B cell (primary cell): Measurements from ENCODE around the gene TSC22D4. TPM values are rescaled to one million over a fixed set of nuclear protein-coding genes. Genes with fewer than 3 reads are reported as not detected.

ENCODE experiments used
- ATAC-seq: fragments of 200-7000 bp; cut with Tn5 transposase; one replicate; pipeline ENCODE4 v1.10.0; 2021; ENCODE audit warnings: low read depth, mild to moderate bottlenecking, moderate number of reproducible peaks, moderate library complexity
- CTCF ChIA-PET: fragments of 350-600 bp; sonication (Branson Sonifier 250); formaldehyde crosslinking; loops from one replicate; lab custom pipeline; 2021; ENCODE audit warnings: antibody characterized with exemption, inconsistent platforms; lab: Charles Lee
- POLR2A ChIA-PET: fragments of 350-600 bp; sonication (Branson Sonifier 250); formaldehyde crosslinking; loops from one replicate; lab custom pipeline; 2021; ENCODE audit warnings: antibody characterized with exemption; lab: Charles Lee
- DNase-seq: peaks from one replicate; pipeline ENCODE4 v3.0.0; 2013
- H2AFZ ChIP-seq: 2 replicates; pipeline ENCODE4 v1.6.1; 2012; ENCODE audit warnings: mild to moderate bottlenecking, low read depth, low read length; ENCODE audit not compliant: insufficient read depth, poor library complexity, severe bottlenecking
- H3K27ac ChIP-seq, 2 donors: 1 replicate in 1 of 2; 2 replicates in 1 of 2; pipeline ENCODE4 v1.5.1; 2012 to 2013; ENCODE audit warnings: low read length in 2 of 2, mild to moderate bottlenecking in 2 of 2, moderate library complexity in 1 of 2
- H3K27me3 ChIP-seq, 4 experiments: fragments of 200-600 bp in 1 of 4; sonication (generic) in 1 of 4; replicated peaks in 1 of 4; 1 replicate in 2 of 4; 2 replicates in 2 of 4; pipeline versions ENCODE4 v1.6.1 to v1.7.0; 2013 to 2016; ENCODE audit warnings: low read length in 3 of 4, mild to moderate bottlenecking in 2 of 4, mixed read lengths in 1 of 4, moderate library complexity in 1 of 4; ENCODE audit not compliant: insufficient read depth in 4 of 4, control insufficient read depth in 3 of 4; ENCODE audit errors: control extremely low read depth in 1 of 4
- H3K36me3 ChIP-seq, 2 experiments: replicated peaks in 1 of 2; 1 replicate in 1 of 2; 2 replicates in 1 of 2; pipeline versions ENCODE4 v1.6.1 to v1.7.1; 2013; ENCODE audit warnings: low read length in 1 of 2; ENCODE audit not compliant: insufficient read depth in 2 of 2, control insufficient read depth in 1 of 2; ENCODE audit errors: control extremely low read depth in 1 of 2, extremely low read depth in 1 of 2
- H3K4me1 ChIP-seq, 2 donors: fragments of 200-600 bp in 1 of 2; sonication (generic) in 1 of 2; 1 replicate in 1 of 2; 2 replicates in 1 of 2; pipeline versions ENCODE4 v1.5.1 to v1.6.1; 2013 to 2017; ENCODE audit warnings: low read length in 2 of 2; ENCODE audit not compliant: control insufficient read depth in 2 of 2, insufficient read depth in 2 of 2
- H3K4me2 ChIP-seq: replicated peaks from 2 replicates; pipeline ENCODE3; 2012; ENCODE audit warnings: mild to moderate bottlenecking, low read depth, low read length; ENCODE audit not compliant: poor library complexity, severe bottlenecking
- H3K4me3 ChIP-seq, 5 experiments: fragments of 200-600 bp in 1 of 5; sonication (generic) in 1 of 5; 1 replicate in 3 of 5; 2 replicates in 2 of 5; pipeline versions ENCODE4 v1.5.1 to v1.7.0; 2011 to 2016; ENCODE audit warnings: low read length in 4 of 5, mild to moderate bottlenecking in 4 of 5, low read depth in 2 of 5, control low read depth in 1 of 5, moderate library complexity in 1 of 5; ENCODE audit not compliant: insufficient read depth in 1 of 5; ENCODE audit errors: control extremely low read depth in 1 of 5, extremely low read depth in 1 of 5
- H3K79me2 ChIP-seq: fragments of 200-600 bp; sonication (generic); one replicate; pipeline ENCODE4 v1.6.0; 2016; ENCODE audit warnings: low read length; ENCODE audit not compliant: control insufficient read depth, insufficient read depth
- H3K9ac ChIP-seq: fragments of 200-600 bp; sonication (generic); 2 replicates; pipeline ENCODE4 v1.6.1; 2017; ENCODE audit warnings: mild to moderate bottlenecking, low read length, moderate library complexity
- H3K9me3 ChIP-seq, 3 donors: one replicate each; pipeline versions ENCODE4 v1.6.1 to v1.7.1; 2013; ENCODE audit warnings: low read length in 2 of 3; ENCODE audit not compliant: control insufficient read depth in 2 of 3, insufficient read depth in 1 of 3; ENCODE audit errors: control extremely low read depth in 1 of 3
- H4K20me1 ChIP-seq: 2 replicates; pipeline ENCODE4 v1.6.0; 2012; ENCODE audit warnings: mild to moderate bottlenecking, low read length; ENCODE audit not compliant: insufficient read depth, control insufficient read depth, poor library complexity, severe bottlenecking
- H3K27ac Mint-ChIP-seq: one replicate; pipeline ENCODE4 v1.8.0; 2021; ENCODE audit warnings: mixed read lengths
- H3K27me3 Mint-ChIP-seq: one replicate; pipeline ENCODE4 v1.8.0; 2021; ENCODE audit warnings: mixed read lengths
- H3K4me1 Mint-ChIP-seq: one replicate; pipeline ENCODE4 v1.8.0; 2021; ENCODE audit warnings: mixed read lengths
- H3K4me3 Mint-ChIP-seq: one replicate; pipeline ENCODE4 v1.8.0; 2021; ENCODE audit warnings: mixed read lengths
- H3K9me3 Mint-ChIP-seq: one replicate; pipeline ENCODE4 v1.8.0; 2022; ENCODE audit warnings: mixed read lengths; ENCODE audit not compliant: insufficient read depth
- CTCF ChIP-seq: fragments of 200-600 bp; IDR thresholded peaks from one replicate; pipeline ENCODE4 v1.8.0; 2022; ENCODE audit warnings: antibody characterized with exemption, mild to moderate bottlenecking
- EZH2 ChIP-seq: IDR thresholded peaks from 2 replicates; pipeline ENCODE4 v1.6.1; 2012; ENCODE audit warnings: borderline replicate concordance, low read depth, mild to moderate bottlenecking, moderate library complexity, low read length; ENCODE audit not compliant: insufficient read depth, poor library complexity, severe bottlenecking
- WGBS: methylation state at CpG from one replicate; pipeline ENCODE4 v1.1.5; 2013; ENCODE audit warnings: missing lambda C conversion rate; ENCODE audit not compliant: insufficient coverage; 5-methylcytosine and 5-hydroxymethylcytosine counted together
- intact Hi-C: fragments of 100-400 bp; cut with micrococcal nuclease; formaldehyde crosslinking; loops from one replicate; pipeline ENCODE4 v1.10.0; 2022
- polyA plus RNA-seq: library from polyadenylated mRNA; depleted of rRNA; stranded (reverse); fragments of >200 nt; gene quantifications from 2 replicates; pipeline ENCODE4 v1.2.3, GENCODE V29; 2012
- total RNA-seq, 2 donors: library from RNA; stranded (reverse); fragments of 120-200 nt in 1 of 2; gene quantifications; 1 replicate in 1 of 2; 2 replicates in 1 of 2; pipeline versions ENCODE4 v1.2.3 to v1.2.4, GENCODE V29; 2013 to 2022

The TSC22D4 gene
- total and polyA plus RNA-seq, 2 donors (not counting 1 experiment from before 2014, with no cell fraction given) = 80.2 to 92.8 TPM

DNA sequence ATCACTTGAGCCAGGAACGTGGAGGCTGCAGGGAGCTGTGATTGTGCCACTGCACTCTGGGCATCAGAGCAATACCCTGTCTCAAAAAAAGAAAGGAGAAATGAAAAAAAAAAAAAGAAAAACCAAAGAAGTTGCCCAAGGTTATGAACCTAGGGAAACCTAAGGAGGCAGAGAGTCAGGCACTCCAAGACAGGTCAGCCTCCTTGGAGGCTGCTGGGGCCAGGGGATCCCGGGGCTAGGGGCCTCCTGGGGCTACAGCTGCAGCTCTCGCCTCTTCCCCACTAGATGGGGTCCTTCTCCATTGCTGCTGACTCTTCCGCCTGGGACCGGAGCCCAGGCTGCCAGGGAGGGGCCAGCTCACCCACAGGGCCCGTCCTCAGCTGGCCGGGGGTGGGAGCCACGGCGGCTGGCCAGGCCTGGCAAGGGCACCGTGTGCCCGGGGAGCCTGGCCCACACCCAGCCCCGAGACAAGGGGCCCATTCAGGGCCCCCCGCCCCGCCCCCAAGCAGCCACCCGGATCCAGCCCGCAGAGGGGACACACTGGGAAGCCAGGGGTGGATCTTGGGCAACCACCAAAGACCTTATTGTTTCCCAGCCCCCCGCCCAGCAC lies 13.2 kb downstream of the TSC22D4 start:
- no peak for DNase-seq
- peaks cover 4 to 39% of the 10 kb centered on the region in 2 experiments for H3K36me3 ChIP-seq
- ATAC-seq = peak; percentile 31
- intact Hi-C loops = no loop called here
- no peak overlapping the region for H3K4me3 ChIP-seq
- no peak for TF ChIP-seq EZH2
- TF ChIP-seq CTCF = no peak
- H3K4me1 Mint-ChIP-seq = peaks cover 9% of the 10 kb centered on the region
- no peak overlapping the region for H3K9ac ChIP-seq
- H4K20me1 ChIP-seq = peaks cover 42% of the 10 kb centered on the region
- no peak overlapping the region for H3K4me3 Mint-ChIP-seq
- no peak overlapping the region for H3K4me2 ChIP-seq
- no peaks in the 10 kb centered on the region for H3K9me3 ChIP-seq
- peaks cover 25% of the 10 kb centered on the region for H3K79me2 ChIP-seq
- H3K9me3 Mint-ChIP-seq = no peaks in the 10 kb centered on the region
- WGBS = 46% methylated on average over 16 of the region's 17 CpGs
- no peak overlapping the region for H2AFZ ChIP-seq
- peaks cover 3 to 4% of the 10 kb centered on the region in 2 donors for H3K4me1 ChIP-seq
- H3K27me3 ChIP-seq = no peaks in the 10 kb centered on the region
- POLR2A ChIA-PET = interaction anchor here (0.5 to 0.7 kb wide), 2 partner anchors 19 to 140 kb away, joined by 3 to 6 read pairs; no protein-coding TSS in a partner anchor
- CTCF ChIA-PET = interaction anchor here (1.1 to 2.6 kb wide), 5 partner anchors 14 to 123 kb away, joined by 3 to 15 read pairs (median 8); partner anchors contain the start of gene TSC22D4
- no peaks in the 10 kb centered on the region for H3K27me3 Mint-ChIP-seq
- H3K27ac ChIP-seq = no peak overlapping the region
- no peak overlapping the region for H3K27ac Mint-ChIP-seq

DNA sequence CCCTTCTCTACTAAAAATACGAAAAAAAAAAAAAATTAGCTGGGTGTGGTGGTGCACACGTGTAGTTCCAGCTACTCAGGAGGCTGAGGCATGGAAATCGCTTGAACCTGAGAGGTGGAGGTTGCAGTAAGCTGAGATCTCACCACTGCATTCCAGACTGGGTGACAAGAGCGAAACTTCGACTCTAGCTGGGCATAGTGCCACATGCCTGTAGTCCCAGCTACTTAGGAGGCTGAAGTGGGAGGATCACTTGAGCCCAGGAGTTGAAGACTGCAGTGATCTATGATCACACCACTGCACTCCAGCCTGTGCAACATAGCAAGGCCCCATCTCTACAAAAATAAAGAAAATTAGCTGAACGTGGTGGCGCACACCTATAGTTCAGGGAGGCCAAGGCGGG lies 13.7 kb downstream of the TSC22D4 start:
- no peak for DNase-seq
- H3K79me2 ChIP-seq = peaks cover 25% of the 10 kb centered on the region
- H3K4me1 Mint-ChIP-seq = peaks cover 7% of the 10 kb centered on the region
- peaks cover 4 to 34% of the 10 kb centered on the region in 2 experiments for H3K36me3 ChIP-seq
- no peak overlapping the region for H3K4me2 ChIP-seq
- intact Hi-C loops = no loop called here
- H3K9ac ChIP-seq = no peak overlapping the region
- no peak overlapping the region for H3K4me3 ChIP-seq
- H3K27me3 Mint-ChIP-seq = no peaks in the 10 kb centered on the region
- TF ChIP-seq EZH2 = no peak
- no peak for TF ChIP-seq CTCF
- ChIA-PET CTCF (interaction anchor here (1.1 to 2.6 kb wide), 5 partner anchors 14 to 123 kb away, joined by 3 to 15 read pairs (median 8); partner anchors contain the start of gene TSC22D4), POLR2A (interaction anchor here (0.6 to 0.7 kb wide), 2 partner anchors 11 to 141 kb away, joined by 3 to 7 read pairs; no protein-coding TSS in a partner anchor)
- peaks cover 3 to 4% of the 10 kb centered on the region in 2 donors for H3K4me1 ChIP-seq
- H3K9me3 Mint-ChIP-seq = no peaks in the 10 kb centered on the region
- no peak for ATAC-seq
- H4K20me1 ChIP-seq = peaks cover 38% of the 10 kb centered on the region
- H3K27ac Mint-ChIP-seq = no peak overlapping the region
- no peak overlapping the region for H3K27ac ChIP-seq
- WGBS = 94% methylated on average over 4 of the region's 8 CpGs
- no peak overlapping the region for H3K4me3 Mint-ChIP-seq
- no peak overlapping the region for H2AFZ ChIP-seq
- H3K27me3 ChIP-seq = no peaks in the 10 kb centered on the region
- H3K9me3 ChIP-seq = no peaks in the 10 kb centered on the region
